ENCODE data around the gene REXO5.
"Not testable (repeated sequence)": the region's sequence is repeated elsewhere in the genome, so short reads cannot be mapped to it uniquely, and the experiment has no call there.

DNA sequence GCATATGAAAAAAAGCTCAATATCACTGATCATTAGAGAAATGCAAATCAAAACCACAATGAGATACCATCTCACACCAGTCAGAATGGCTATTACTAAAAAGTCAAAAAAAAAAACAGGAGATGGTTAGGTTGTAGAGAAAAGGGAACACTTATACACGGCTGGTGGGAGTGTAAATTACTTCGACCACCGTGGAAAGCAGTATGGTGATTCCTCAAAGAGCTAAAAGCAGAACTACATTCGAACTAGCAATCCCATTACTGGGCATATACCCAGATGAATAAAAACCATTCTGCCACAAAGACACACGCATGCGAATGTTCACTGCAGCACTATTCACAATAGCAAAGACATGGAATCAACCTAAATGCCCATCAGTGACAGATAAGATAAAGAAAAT is 58.0 kb downstream of the REXO5 start:
- TF ChIP-seq, protein P1, sequence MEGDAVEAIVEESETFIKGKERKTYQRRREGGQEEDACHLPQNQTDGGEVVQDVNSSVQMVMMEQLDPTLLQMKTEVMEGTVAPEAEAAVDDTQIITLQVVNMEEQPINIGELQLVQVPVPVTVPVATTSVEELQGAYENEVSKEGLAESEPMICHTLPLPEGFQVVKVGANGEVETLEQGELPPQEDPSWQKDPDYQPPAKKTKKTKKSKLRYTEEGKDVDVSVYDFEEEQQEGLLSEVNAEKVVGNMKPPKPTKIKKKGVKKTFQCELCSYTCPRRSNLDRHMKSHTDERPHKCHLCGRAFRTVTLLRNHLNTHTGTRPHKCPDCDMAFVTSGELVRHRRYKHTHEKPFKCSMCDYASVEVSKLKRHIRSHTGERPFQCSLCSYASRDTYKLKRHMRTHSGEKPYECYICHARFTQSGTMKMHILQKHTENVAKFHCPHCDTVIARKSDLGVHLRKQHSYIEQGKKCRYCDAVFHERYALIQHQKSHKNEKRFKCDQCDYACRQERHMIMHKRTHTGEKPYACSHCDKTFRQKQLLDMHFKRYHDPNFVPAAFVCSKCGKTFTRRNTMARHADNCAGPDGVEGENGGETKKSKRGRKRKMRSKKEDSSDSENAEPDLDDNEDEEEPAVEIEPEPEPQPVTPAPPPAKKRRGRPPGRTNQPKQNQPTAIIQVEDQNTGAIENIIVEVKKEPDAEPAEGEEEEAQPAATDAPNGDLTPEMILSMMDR (IDR thresholded peaks at IDR 0.05; ENCODE audit: low read depth, low read length), result not testable (repeated sequence)
- TF ChIP-seq EZH2phosphoT487 (IDR thresholded peaks at IDR 0.05; ENCODE audit: low read depth), result not testable (repeated sequence)

Data from OCI-LY3 (cell line).